ENCODE results near the gene RPL28. TPM values are rescaled to one million over a fixed set of nuclear protein-coding genes. Genes with fewer than 3 reads are reported as not detected.
A peak's percentile ranks its signal among the peaks of the same experiment; 100 is the strongest.

RPL28 gene
- total and polyA plus RNA-seq, 4 donors: 116 to 535 (median 164) TPM

DNA sequence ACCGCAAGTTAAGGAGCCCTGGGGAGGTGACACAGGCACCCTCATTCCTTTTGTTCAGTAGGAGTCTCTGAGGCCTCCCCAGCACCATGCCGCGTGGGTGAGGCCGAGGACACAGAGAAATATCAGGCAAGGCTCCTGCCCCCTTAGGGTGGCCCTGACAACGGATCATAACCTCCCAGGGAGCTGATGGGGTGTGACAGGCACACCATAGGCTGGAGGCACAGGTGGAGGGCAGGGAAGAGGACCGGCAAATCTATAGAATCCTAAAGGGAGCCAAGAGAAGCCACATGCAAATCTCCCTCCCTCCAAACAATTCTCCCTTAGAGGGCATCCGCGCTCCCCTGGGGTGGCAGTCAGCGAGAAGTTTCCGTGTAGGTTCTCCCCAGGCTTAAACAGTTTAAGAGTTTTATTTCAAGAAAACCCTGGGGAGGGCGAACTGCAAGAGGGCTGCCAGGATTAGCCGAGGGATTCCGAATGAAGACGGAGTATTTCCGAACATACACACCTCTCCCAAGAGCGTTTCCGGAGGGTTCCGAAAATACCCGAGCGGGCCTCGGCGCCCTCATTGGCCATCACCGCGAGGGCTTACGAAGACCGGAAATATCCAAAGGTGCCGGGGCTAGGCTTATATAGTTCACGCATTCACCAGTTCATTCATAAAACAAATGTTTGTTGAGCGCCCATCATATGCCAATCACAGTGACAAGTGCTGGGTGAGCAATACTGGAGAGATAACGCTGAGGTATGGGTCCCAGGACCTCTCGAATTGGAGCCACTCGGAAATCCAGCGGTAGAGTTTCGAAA lies 610 bp upstream of the RPL28 start:
- Histone ChIP-seq H3K4me1 (ENCODE audit: control insufficient read depth in 4 of 4, insufficient read depth in 4 of 4, low read length in 3 of 4) (peaks cover 16 to 39% (median 30%) of the 10 kb centered on the region in 4 donors), H3K4me3 (ENCODE audit: low read depth in 1 of 3, low read length in 3 of 3) (peak overlapping the region; percentile 11 to 71 (median 29)), H3K9ac (ENCODE audit: low read depth in 1 of 2, low read length in 2 of 2) (peak overlapping the region; percentile 71 to 90), H3K27me3 (ENCODE audit: control insufficient read depth in 4 of 4, insufficient read depth in 4 of 4, low read length in 3 of 4) (no peaks in the 10 kb centered on the region), H3K36me3 (ENCODE audit: control insufficient read depth in 4 of 4, insufficient read depth in 3 of 4, low read depth in 1 of 4, low read length in 3 of 4) (peaks cover 10 to 26% (median 17%) of the 10 kb centered on the region in 4 donors), H3K9me3 (ENCODE audit: control insufficient read depth in 4 of 4, low read length in 3 of 4) (no peaks in the 10 kb centered on the region), H3K27ac (ENCODE audit: low read depth in 1 of 2, low read length in 2 of 2) (peak overlapping the region; percentile 75 to 94)
- peak; percentile 93 for DNase-seq (ENCODE audit: low spot score)
- WGBS: 9% methylated on average over 34 of the region's 34 CpGs
- TF ChIP-seq, protein P1, sequence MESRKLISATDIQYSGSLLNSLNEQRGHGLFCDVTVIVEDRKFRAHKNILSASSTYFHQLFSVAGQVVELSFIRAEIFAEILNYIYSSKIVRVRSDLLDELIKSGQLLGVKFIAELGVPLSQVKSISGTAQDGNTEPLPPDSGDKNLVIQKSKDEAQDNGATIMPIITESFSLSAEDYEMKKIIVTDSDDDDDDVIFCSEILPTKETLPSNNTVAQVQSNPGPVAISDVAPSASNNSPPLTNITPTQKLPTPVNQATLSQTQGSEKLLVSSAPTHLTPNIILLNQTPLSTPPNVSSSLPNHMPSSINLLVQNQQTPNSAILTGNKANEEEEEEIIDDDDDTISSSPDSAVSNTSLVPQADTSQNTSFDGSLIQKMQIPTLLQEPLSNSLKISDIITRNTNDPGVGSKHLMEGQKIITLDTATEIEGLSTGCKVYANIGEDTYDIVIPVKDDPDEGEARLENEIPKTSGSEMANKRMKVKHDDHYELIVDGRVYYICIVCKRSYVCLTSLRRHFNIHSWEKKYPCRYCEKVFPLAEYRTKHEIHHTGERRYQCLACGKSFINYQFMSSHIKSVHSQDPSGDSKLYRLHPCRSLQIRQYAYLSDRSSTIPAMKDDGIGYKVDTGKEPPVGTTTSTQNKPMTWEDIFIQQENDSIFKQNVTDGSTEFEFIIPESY (IDR thresholded peaks at IDR 0.05): no peak
- no peak for TF ChIP-seq RXRA (IDR thresholded peaks at IDR 0.05)
- TF ChIP-seq, protein P2, sequence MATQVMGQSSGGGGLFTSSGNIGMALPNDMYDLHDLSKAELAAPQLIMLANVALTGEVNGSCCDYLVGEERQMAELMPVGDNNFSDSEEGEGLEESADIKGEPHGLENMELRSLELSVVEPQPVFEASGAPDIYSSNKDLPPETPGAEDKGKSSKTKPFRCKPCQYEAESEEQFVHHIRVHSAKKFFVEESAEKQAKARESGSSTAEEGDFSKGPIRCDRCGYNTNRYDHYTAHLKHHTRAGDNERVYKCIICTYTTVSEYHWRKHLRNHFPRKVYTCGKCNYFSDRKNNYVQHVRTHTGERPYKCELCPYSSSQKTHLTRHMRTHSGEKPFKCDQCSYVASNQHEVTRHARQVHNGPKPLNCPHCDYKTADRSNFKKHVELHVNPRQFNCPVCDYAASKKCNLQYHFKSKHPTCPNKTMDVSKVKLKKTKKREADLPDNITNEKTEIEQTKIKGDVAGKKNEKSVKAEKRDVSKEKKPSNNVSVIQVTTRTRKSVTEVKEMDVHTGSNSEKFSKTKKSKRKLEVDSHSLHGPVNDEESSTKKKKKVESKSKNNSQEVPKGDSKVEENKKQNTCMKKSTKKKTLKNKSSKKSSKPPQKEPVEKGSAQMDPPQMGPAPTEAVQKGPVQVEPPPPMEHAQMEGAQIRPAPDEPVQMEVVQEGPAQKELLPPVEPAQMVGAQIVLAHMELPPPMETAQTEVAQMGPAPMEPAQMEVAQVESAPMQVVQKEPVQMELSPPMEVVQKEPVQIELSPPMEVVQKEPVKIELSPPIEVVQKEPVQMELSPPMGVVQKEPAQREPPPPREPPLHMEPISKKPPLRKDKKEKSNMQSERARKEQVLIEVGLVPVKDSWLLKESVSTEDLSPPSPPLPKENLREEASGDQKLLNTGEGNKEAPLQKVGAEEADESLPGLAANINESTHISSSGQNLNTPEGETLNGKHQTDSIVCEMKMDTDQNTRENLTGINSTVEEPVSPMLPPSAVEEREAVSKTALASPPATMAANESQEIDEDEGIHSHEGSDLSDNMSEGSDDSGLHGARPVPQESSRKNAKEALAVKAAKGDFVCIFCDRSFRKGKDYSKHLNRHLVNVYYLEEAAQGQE (IDR thresholded peaks at IDR 0.05): no peak
- TF ChIP-seq, protein P3, sequence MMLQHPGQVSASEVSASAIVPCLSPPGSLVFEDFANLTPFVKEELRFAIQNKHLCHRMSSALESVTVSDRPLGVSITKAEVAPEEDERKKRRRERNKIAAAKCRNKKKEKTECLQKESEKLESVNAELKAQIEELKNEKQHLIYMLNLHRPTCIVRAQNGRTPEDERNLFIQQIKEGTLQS (IDR thresholded peaks at IDR 0.05): no peak
- TF ChIP-seq NR2F2 (IDR thresholded peaks at IDR 0.05): peak; percentile 18
- peak; percentile 89 for TF ChIP-seq HNF4G (IDR thresholded peaks at IDR 0.05)
- TF ChIP-seq JUND (IDR thresholded peaks at IDR 0.05): no peak
- no peak for TF ChIP-seq TAF1 (conservative IDR thresholded peaks at IDR 0.05)
- TF ChIP-seq EGR1 (IDR thresholded peaks at IDR 0.05; ENCODE audit: low read depth in 2 of 2): no peak
- TF ChIP-seq, protein P4, sequence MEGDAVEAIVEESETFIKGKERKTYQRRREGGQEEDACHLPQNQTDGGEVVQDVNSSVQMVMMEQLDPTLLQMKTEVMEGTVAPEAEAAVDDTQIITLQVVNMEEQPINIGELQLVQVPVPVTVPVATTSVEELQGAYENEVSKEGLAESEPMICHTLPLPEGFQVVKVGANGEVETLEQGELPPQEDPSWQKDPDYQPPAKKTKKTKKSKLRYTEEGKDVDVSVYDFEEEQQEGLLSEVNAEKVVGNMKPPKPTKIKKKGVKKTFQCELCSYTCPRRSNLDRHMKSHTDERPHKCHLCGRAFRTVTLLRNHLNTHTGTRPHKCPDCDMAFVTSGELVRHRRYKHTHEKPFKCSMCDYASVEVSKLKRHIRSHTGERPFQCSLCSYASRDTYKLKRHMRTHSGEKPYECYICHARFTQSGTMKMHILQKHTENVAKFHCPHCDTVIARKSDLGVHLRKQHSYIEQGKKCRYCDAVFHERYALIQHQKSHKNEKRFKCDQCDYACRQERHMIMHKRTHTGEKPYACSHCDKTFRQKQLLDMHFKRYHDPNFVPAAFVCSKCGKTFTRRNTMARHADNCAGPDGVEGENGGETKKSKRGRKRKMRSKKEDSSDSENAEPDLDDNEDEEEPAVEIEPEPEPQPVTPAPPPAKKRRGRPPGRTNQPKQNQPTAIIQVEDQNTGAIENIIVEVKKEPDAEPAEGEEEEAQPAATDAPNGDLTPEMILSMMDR (IDR thresholded peaks at IDR 0.05; ENCODE audit: low read depth, low read length, missing input control): no peak
- no peak for TF ChIP-seq SP1 (IDR thresholded peaks at IDR 0.05)
- no peak for TF ChIP-seq FOXA2 (IDR thresholded peaks at IDR 0.05)
- TF ChIP-seq FOXA1 (IDR thresholded peaks at IDR 0.05): no peak
- no peak for TF ChIP-seq HNF4A (conservative IDR thresholded peaks at IDR 0.05)
- no peak for TF ChIP-seq GABPA (IDR thresholded peaks at IDR 0.05 in 1 of 2, conservative IDR thresholded peaks at IDR 0.05 in 1 of 2)

Data from liver (tissue), 9 donors.